HG03196 (cell line): ENCODE data around the gene KCNQ1OT1.

Experiments used
- ATAC-seq: cut with Tn5 transposase; IDR thresholded peaks from one replicate; pipeline ENCODE4 v1.9.1; 2021; ENCODE audit not compliant: unreplicated experiment

KCNQ1OT1 gene

DNA sequence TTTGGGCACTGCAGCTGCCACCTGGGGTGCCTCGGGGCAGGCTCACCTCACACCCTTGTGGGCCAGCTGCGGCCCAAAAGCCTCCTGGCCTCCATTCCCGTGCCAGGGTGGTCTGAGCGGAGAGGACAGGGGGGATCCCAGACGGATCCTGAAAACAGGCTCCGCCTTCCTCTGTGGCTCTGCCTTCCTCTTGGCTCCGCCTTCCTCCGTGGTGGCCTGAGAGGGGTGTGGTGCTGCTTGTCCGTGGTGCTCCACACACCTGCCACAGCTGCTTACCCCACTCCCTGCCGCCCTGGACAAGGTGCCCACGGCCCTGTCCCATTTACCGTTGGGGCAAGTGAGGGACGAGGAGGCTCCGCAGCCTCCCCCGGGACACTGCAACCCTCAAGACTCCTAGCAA lies 23.2 kb upstream of the KCNQ1OT1 start:
- no peak for ATAC-seq

DNA sequence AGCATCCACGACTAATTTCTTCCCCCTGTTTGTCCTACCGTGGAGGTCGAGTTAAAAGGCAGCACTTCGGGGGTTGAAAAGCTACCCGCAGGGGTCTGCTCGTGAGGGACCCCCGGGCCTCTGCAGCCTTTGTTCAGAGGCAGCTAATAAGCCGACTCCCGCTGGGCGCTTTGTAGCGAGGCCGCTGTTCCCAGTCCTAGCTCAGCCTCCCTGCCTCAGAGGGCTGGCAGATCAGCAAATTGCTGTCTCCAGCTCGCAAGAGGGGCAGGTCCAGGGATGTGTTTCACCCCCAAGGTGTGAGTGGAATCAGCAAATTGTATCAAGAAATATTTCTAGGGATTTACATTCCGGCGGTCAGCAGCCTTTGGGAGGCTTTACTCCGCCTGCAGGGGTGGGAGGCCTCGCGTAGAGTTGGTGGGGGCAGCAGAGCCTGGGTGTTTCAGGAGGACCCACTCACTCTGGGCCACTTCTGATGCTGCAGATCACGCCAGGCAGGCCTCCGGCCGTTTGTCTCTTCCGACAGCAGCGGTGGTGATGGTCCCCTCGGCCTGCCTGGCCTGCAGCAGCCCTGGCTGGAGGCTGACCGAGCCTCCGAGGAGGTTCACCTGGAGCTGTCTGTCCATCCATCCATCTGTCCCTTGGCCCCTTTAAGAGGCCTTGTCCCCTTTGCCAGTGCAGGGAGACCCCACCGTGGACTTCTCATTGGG lies 21.6 kb upstream of the KCNQ1OT1 start:
- ATAC-seq: no peak

DNA sequence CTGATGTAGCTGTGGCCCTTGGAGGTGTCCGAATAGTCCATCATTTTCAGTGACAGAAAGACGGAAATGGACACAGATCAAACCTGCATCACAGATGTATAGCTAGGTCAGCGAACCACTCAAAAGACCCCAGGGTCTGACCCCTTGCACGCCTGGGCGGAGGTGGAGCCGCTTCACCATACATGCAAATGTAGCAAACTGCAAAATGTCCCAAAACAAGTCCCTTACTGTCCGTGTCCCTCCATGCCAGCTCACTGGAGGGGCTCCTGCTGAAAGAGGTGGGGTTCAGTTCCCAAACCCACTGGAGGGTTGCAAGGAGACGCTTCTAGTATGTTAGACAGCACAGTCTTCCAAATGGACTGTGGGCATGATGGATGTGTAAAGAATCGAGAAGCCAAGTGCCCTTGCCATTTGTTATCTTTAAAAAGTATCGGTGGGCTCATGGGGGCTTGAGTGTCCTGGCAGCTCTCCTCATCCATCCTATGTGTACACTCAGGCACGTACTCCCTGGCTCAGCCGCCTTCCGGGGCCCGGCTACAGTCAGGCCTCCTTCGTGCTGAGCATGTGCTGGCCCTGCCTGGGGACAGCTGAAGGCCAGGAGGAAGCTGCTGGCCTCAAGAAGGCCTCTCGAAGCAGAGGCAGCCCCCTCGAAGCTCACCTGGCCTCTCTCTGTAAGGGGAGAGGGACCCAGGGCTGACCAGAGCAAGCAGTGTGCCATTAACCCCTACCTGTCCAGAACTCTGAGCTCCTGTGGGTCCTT lies 20.2 kb upstream of the KCNQ1OT1 start:
- ATAC-seq: no peak

DNA sequence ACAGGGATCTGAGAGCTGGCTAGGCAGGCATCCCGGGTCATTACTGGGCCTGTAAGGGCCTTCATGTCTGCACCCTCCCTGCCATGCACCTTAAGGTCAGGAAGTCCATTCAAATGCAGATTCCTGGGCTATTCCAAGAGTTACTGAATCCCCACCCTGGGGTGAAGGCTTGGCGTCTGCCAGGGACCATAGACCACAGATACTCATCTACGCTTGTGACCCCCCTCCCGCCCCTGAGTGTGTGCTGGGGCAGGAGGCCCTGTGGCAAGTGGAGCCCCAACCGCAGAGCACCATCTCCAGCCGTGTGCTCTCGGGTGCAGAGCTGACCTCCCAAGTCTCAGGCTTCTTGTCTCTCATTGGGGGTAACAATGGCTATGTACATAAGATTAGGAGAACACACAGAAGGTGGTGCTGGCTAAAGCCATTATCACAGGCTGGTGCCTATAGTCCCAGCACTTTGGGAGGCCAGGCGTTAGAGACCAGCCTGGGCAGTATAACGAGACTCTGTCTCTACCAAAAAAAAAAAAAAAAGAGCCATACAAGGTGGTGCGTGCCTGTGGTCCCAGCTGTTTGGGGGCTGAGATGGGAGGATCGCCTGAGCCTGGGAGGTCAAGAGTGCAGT lies 19.1 kb upstream of the KCNQ1OT1 start:
- ATAC-seq: no peak

- ATAC-seq: no peak
Observed at GRCh38 chr11:2717561-2718325, 17.9 kb upstream of the KCNQ1OT1 start.

DNA sequence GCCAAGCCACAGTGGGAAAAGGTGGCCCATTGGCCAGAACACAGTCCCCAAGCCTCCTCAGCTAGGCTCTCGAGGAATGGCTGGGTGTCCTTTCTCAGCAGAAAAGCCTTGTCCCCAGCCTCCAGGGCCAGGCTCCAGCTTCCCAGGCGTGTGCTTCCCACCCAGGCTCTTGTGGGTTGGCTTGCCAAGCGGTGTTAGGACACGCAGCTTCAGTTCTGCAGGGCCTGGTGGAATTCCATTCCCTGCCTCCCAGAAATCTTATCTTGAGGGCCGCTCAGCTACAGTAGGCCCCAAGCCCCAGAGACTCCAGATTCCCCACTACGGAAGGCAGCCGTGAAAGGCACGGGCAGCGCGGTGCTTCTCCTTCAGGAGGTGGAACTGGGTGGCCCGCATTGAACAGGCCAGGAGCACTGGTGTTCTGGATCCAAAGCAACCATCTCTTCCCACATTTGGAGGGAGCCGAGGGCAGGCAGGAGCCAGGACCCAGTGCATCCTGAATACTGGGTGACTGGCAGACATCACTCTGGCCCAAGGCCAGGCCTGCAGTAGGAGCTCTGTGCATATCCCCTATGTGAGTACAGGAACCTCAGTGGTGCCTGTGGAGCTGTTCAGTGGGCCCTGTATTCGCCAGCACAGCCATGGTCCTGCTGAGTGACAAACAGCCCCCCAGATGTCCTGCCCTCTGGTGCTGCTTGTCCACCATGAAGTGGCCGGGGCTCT lies 16.7 kb upstream of the KCNQ1OT1 start:
- ATAC-seq: no peak

DNA sequence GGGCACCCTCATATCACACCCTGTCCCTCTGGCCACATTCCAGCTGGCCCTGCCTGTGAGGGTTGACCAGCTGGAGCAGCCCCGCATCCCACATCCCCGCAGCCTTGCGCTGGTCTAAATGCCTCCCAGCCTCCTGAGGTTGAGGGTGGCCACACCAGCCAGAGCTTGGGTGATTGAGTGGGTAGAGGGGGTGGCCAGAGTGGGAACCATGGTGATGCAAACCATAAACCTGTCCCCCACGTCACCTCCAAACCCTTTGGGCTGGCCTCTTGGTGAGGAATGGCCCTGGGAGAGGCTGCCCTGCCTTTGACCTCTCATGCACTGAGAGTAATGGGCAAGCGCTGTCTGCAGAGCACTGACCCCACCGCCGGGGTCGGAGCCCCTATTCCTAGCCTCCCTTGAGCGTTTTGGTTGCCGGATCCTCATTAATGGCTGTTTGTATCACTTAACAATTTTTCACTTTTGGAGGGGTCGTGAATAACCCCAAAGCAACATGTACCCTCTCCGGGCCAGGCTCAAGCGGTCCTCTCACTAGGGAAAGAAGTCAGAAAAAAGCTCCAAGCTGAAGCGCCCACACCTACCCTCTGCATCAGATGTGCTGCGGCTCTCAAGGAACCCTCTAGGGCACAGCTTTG lies 16.0 kb upstream of the KCNQ1OT1 start:
- ATAC-seq: no peak

GRCh38 chr11:2714871-2715270 lies 15.1 kb upstream of the KCNQ1OT1 start:
- no peak for ATAC-seq

- ATAC-seq: no peak
Observed at GRCh38 chr11:2714463-2714800, 14.6 kb upstream of the KCNQ1OT1 start.

DNA sequence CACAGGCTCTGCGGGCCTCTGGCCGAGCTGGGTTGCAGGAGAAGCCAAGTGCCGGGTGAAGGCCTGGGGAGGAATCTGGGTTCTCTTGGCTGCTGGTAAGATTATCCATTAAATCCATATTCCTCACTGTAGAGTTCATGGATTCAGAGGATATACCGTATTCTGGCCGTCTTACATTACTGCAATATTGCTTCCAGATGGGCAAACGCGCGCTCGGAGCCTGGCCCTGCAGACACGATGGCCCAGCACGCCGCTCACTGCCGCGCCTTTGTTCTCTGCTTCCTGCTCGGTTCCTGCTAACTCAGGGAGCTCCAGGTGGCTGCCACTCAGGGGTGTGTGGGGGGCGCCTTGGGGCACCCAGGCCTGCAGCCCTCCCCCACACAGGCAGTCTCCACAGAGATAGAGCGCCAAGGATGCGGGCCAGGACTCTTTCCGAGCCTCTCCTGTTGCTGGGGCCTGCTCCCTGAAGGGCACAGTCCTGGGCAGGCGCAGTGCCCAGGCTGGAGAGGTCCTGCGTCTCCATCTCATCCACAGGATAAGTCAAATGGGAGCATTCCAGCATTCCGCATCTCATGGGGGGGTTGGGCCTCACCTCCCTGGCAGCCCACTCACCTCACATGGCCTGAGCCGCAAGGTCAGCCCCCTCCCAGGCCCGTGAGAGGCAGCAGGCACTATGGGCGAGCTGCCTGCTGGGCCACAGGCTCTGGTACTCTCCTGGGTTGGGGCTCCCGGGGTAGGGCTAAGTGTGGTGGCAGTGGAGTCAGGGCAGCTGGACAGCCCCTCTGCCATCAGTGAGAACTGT lies 14.1 kb upstream of the KCNQ1OT1 start:
- ATAC-seq: no peak

GRCh38 chr11:2713094-2713493 lies 13.3 kb upstream of the KCNQ1OT1 start:
- ATAC-seq: no peak

DNA sequence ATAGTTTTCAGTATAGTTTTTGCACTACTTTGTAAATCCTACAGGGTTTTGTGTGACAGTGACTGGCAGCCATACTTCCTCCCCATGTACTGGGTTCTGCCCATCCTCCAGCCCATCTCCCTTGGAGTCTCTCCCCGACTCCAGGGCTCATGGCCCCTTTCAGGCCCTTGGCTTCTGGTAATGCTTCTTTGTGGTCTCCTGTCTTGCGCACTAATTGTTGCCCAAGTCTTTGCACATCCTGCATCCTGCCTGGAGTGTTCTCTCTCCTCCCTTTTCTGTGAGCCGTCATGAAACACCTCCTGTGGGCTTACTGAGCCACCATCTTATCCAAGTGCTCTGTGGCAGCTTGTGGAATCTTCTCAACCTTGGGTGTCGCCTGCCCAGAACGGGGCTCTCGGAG lies 11.4 kb upstream of the KCNQ1OT1 start:
- no peak for ATAC-seq

- ATAC-seq: no peak
Observed at GRCh38 chr11:2709429-2709828, 9.6 kb upstream of the KCNQ1OT1 start.

- ATAC-seq: no peak
Observed at GRCh38 chr11:2708757-2709281, 9.0 kb upstream of the KCNQ1OT1 start.

GRCh38 chr11:2708151-2708581 lies 8.4 kb upstream of the KCNQ1OT1 start:
- ATAC-seq: no peak

GRCh38 chr11:2707736-2708135 lies 7.9 kb upstream of the KCNQ1OT1 start:
- no peak for ATAC-seq

DNA sequence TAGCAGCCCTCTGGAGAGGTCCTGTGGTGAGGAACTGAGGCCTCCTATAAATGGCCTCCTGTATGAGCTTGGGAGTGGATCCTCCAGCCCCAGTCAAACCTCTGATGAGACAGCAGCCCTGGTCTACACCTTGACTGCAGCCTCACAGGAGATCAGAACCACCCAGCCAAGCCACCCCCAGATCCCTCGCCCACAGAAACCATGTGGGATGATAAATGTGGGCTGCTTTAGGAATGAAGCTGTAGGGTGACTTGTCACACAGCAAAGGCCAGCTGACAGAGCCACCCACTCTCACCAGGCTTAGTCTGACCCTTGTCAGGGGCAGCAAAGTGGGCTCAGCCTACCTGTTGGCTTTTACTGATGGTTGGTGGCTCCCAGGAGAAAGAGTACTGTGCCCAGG lies 6.5 kb upstream of the KCNQ1OT1 start:
- ATAC-seq: no peak

- no peak for ATAC-seq
Observed at GRCh38 chr11:2704896-2705606, 5.3 kb upstream of the KCNQ1OT1 start.

DNA sequence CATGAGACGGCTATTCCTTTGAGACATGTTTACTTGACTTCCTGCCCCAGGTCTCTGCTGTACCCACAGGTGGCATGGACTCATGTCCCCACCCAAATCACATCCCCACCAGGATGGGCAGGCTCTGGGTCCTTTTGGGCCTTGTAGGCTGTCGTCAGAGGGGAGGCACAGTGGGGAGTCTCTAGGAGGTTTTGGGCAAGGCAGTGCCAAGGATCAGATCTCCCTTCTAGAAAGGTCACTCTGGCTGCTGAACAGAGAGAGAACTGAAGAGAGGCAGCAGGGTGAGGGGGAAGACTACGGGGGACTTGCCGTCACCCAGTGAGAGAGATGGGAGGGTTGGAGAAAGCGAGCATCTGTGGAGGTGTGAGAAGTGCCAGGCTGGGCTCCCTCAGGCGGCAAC lies 4.6 kb upstream of the KCNQ1OT1 start:
- no peak for ATAC-seq
